G401.6 (cell line): Measurements from ENCODE around the gene PHF8.
A peak's percentile ranks its signal among the peaks of the same experiment; 100 is the strongest.

ENCODE experiments used
- FAIRE-seq: peaks from 2 replicates; lab custom pipeline; 2012; peaks lifted over from hg19 to GRCh38; lab: Jason Lieb, UNC

The PHF8 gene

GRCh38 chrX:54044126-54044876 is at the start of gene PHF8:
TSS of gene PHF8 (minus strand) at chrX:54044473. CDS start at chrX:54042728, 1,745 bp downstream.
- peak; percentile 99 for FAIRE-seq

GRCh38 chrX:54093571-54093970 is 49.3 kb upstream of the PHF8 start:
- peak; percentile 63 for FAIRE-seq

DNA sequence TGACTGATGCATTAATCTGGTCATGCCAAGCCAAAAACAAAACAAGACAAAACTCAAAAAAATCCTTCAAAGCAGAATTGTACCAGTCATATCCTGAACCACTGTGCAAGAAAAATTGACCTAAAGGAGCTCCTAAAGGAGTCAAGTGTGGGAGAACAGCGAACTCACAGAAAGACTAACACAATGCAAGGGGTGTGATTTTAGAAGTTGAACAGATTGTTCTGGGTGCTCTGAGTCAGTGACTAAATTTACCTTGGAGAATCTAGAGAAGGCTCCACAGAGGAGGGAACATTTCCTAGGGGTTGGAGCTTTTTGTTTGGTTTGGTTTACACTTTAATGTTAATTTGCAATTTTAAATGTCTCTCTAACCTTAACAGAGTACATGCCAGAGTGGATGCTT is 48.9 kb upstream of the PHF8 start:
- no peak for FAIRE-seq

GRCh38 chrX:54090880-54091279 is 46.6 kb upstream of the PHF8 start:
- FAIRE-seq: no peak

GRCh38 chrX:54089191-54089590 is 44.9 kb upstream of the PHF8 start:
- FAIRE-seq: no peak

DNA sequence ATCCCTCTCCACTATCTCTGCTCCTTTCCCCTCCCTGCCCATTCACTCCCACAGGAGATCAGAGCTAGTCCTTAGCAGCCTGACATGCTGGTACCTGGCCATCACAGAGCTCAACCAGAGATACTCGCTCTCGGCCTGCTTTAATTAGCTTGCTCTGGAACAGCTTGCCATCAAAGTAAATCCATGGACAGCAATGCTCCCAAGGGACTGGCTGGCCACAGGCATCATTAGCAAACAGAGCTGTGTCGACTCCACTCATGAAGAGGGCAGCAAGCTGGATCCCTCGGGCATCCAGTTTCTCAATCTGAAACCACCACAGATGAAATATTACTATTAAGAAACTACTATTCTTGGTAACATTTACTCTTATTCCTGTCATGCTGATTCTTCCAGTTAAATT is 43.4 kb upstream of the PHF8 start:
- FAIRE-seq: no peak

GRCh38 chrX:54085666-54086065 is 41.4 kb upstream of the PHF8 start:
- FAIRE-seq: no peak

DNA sequence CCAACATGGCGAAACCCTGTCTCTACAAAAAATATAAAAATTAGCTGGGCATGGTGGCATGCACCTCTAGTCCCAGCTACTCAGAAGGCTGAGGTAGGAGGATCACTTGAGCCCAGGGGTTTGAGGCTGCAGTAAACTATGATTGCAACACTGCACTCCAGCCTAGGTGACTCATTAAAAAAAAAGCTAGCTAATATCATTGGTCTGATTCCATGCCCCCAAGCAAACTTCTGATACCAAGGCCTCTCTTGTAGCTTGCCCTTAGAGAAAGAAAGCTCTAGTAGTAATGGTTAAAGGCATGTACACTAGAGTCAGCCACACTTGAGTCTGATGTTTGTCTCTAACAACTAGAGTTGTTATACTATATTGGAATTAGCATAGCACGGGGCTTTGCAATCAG is 32.6 kb upstream of the PHF8 start:
- FAIRE-seq: no peak

GRCh38 chrX:54074826-54075225 is 30.6 kb upstream of the PHF8 start:
- FAIRE-seq: no peak

GRCh38 chrX:54067766-54068165 is 23.5 kb upstream of the PHF8 start:
- no peak for FAIRE-seq

DNA sequence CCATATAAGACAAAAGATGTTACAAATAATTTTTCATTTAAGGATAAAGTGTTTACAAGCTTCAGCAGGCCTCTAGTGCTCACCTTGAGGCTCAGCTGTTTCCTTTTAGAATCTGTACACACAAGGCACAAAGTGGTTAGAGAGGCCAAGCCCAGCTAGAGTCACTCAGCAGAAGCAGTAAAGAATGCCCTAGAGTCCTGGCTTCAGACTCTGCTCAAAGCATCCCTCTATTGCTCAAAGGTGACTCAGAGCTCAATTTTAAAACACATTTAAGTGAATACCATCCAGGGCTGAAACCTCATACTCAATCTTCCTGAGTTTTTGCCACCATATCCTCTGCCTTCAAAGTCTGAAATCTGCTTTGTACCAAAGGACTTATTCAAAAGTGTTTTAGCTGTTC is 22.6 kb upstream of the PHF8 start:
- no peak for FAIRE-seq

DNA sequence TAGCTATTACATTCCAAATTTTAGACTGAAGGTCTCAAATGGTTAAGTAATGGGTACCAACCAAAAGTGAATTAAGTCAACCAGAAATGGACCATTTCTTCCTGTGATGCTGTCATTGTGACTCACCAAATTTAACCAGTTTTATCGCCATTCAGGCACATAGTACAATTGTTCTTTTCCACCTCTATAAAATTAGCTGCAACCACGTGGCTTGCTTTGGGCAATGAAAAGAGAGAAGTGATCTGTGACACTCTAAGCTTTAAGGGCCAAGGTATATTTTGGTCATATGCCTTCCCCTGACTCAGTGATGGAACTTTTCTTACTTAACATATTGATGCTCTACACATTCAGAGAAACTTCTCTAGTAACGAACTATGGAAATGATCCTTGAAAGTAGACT is 20.3 kb upstream of the PHF8 start:
- FAIRE-seq: no peak

GRCh38 chrX:54063361-54063760 is 19.1 kb upstream of the PHF8 start:
- no peak for FAIRE-seq

- no peak for FAIRE-seq
Measured at GRCh38 chrX:54049801-54050200, 5.5 kb upstream of the PHF8 start.

DNA sequence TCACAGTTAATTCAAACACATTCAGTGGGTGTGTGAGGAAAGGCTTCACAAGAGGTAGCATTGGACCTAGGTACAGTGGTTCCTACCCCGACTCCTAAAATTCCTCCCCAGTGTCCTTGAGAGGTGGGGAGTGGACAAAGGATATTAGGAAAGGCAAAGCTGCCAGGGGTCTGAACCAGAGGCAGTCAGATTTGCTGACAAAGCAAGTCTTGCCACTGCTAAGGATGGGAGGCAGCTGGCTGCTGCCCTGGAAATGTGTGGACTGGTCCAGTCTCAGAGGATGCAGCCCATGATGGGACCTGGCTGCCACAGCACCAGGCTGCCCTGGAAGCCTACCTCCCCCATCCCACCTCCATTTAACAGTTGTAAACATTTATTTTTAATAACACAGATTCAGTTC is 4.1 kb upstream of the PHF8 start:
- FAIRE-seq: no peak

DNA sequence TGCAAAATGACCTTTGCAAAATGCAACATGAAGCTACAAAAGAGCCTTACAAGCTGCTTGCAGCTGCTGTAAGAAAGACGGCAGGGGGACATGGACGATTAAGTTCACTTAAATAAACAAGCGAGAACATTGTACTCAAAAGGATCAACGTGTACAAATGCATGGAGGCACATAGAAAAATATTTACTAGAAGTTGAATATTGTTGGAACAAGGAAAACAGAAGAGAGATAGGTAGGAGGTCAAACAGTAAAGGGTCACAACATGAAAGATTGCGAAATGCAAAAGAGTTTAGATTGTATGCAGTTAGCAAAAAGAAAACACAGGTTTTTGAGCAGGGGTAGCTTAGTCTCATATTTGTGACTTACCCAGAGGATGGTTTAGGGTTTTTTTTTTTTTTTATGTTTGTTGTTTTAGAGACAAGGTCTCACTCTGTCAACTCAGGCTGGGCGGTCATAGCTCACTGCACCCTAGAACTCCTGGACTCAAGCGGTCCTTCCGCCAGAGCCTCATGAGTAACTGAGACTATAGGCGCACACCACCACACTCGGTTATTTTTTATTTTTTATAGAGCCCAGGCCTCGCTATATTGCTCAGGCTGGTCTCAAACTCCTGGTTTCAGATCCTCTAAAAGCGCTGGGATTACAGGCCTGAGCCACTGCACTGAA is 1.4 kb upstream of the PHF8 start:
- FAIRE-seq: no peak

GRCh38 chrX:54044877-54045338 is 635 bp upstream of the PHF8 start:
- no peak for FAIRE-seq

GRCh38 chrX:54043541-54044125 is 640 bp downstream of the PHF8 start:
- no peak for FAIRE-seq

DNA sequence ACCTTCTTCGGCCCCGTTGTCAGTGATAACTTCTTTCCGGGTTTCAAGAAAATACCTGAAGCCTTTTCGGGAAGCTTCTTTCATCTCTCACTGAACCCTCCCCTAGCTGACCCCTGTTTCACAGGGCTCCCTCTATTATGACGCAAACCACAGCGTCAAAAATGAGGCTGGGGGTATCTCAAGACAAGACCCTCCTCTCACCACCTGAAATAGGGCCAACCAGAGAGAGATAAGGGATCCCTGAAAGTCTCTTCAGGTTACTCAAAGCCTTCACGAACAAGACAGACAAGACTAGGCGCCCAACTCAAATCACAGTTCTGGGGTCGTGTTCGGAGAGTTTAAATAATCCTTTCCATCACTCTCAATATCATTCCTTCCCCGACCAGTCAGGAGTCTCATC is 1.2 kb downstream of the PHF8 start:
- FAIRE-seq: no peak

GRCh38 chrX:54042609-54043021 is 1.7 kb downstream of the PHF8 start:
- FAIRE-seq: no peak

GRCh38 chrX:54030329-54030728 is 13.9 kb downstream of the PHF8 start:
- no peak for FAIRE-seq

DNA sequence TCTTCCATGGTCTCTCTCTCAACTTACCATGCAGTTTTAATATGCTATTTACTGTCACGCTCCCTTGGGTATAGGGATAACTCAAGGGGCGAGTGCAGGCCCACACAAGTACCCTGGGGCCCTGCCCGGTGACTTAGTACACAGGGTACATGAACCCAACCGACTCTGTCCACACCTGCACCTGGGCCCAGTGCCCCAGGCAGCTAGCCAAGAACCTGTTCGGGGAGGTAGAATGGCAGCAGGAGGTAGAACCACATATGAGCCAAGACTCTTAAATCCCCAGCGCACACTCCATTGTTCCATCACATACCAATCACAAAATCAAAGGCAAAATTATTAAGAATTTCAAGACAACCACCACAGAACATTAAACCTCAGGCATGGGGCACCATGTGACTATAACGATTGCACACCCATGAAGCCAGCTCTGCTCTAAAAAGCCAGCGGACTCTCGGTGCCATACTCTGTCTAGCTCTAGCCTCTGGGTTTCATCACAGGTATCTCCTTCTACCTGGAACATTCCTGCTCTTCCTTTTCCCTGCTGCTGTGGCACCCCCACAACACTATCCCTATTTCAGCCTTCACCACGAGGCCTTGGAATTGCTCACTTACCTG is 14.6 kb downstream of the PHF8 start:
- FAIRE-seq: no peak

GRCh38 chrX:54024350-54024749 is 19.9 kb downstream of the PHF8 start:
- no peak for FAIRE-seq
